CD14-positive monocyte (primary cell): ENCODE data around the gene PRL. TPM values are rescaled to one million over a fixed set of nuclear protein-coding genes. Genes with fewer than 3 reads are reported as not detected.

Experiments
- DNase-seq, 3 donors: peaks; one replicate each; pipeline ENCODE4 v3.0.0-alpha.2; 2011 to 2022
- H2AFZ ChIP-seq: 2 replicates; pipeline ENCODE4 v1.6.0; 2012; ENCODE audit warnings: mild to moderate bottlenecking, low read depth, low read length, inconsistent platforms; ENCODE audit not compliant: insufficient read depth, poor library complexity, severe bottlenecking
- H3K27ac ChIP-seq, 2 donors: 1 replicate in 1 of 2; 2 replicates in 1 of 2; pipeline ENCODE4 v1.5.1; 2012 to 2013; ENCODE audit warnings: low read length in 2 of 2, control low read depth in 1 of 2, inconsistent platforms in 1 of 2, low read depth in 1 of 2, mild to moderate bottlenecking in 1 of 2
- H3K27me3 ChIP-seq, 2 donors: one replicate each; pipeline versions ENCODE4 v1.6.0 to v1.6.1; 2011 to 2013; ENCODE audit warnings: low read length in 2 of 2; ENCODE audit not compliant: control insufficient read depth in 2 of 2, insufficient read depth in 2 of 2
- H3K36me3 ChIP-seq, 2 donors: replicated peaks in 1 of 2; 1 replicate in 1 of 2; 2 replicates in 1 of 2; pipeline versions ENCODE4 v1.5.1 to v1.6.1; 2012 to 2013; ENCODE audit warnings: low read length in 2 of 2, control low read depth in 1 of 2, inconsistent platforms in 1 of 2, mild to moderate bottlenecking in 1 of 2; ENCODE audit not compliant: insufficient read depth in 2 of 2, control insufficient read depth in 1 of 2
- H3K4me1 ChIP-seq, 2 donors: 1 replicate in 1 of 2; 2 replicates in 1 of 2; pipeline versions ENCODE4 v1.5.1 to v1.6.1; 2012 to 2013; ENCODE audit warnings: low read length in 2 of 2, control low read depth in 1 of 2, inconsistent platforms in 1 of 2, mild to moderate bottlenecking in 1 of 2, moderate library complexity in 1 of 2; ENCODE audit not compliant: insufficient read depth in 2 of 2, control insufficient read depth in 1 of 2
- H3K4me2 ChIP-seq: replicated peaks from 2 replicates; pipeline ENCODE3; 2012; ENCODE audit warnings: low read length, moderate library complexity, mild to moderate bottlenecking; ENCODE audit not compliant: poor library complexity, severe bottlenecking; ENCODE audit errors: extremely low read depth
- H3K4me3 ChIP-seq, 3 experiments: fragments of 200-600 bp in 1 of 3; sonication (generic) in 1 of 3; replicated peaks in 1 of 3; 1 replicate in 2 of 3; 2 replicates in 1 of 3; pipeline ENCODE4 v1.5.1; 2011 to 2013; ENCODE audit warnings: low read length in 3 of 3, mild to moderate bottlenecking in 3 of 3, control low read depth in 2 of 3, low read depth in 2 of 3, inconsistent platforms in 1 of 3, moderate library complexity in 1 of 3
- H3K79me2 ChIP-seq: 2 replicates; pipeline ENCODE4 v1.6.0; 2012; ENCODE audit warnings: mild to moderate bottlenecking, control low read depth, inconsistent platforms, low read length, moderate library complexity; ENCODE audit not compliant: insufficient read depth
- H3K9ac ChIP-seq: 2 replicates; pipeline ENCODE4 v1.6.0; 2017; ENCODE audit warnings: low read length, mild to moderate bottlenecking; ENCODE audit not compliant: insufficient read depth, poor library complexity, severe bottlenecking
- H3K9me3 ChIP-seq, 2 donors: replicated peaks in 1 of 2; 1 replicate in 1 of 2; 2 replicates in 1 of 2; pipeline versions ENCODE4 v1.5.1 to v1.6.1; 2012 to 2013; ENCODE audit warnings: low read length in 2 of 2, control low read depth in 1 of 2; ENCODE audit not compliant: control insufficient read depth in 1 of 2, insufficient read depth in 1 of 2
- H4K20me1 ChIP-seq: 2 replicates; pipeline ENCODE4 v1.6.0; 2012; ENCODE audit warnings: mild to moderate bottlenecking, low read length, control low read depth, moderate library complexity; ENCODE audit not compliant: insufficient read depth
- H3K27ac Mint-ChIP-seq, 7 donors: one replicate each; pipeline ENCODE4 v1.8.0; 2020; ENCODE audit warnings: mild to moderate bottlenecking in 7 of 7, mixed read lengths in 7 of 7, moderate library complexity in 6 of 7, inconsistent platforms in 2 of 7
- H3K27me3 Mint-ChIP-seq, 3 donors: one replicate each; pipeline ENCODE4 v1.8.0; 2021 to 2022; ENCODE audit warnings: low read depth in 3 of 3, mild to moderate bottlenecking in 3 of 3, mixed read lengths in 3 of 3, moderate library complexity in 3 of 3, inconsistent platforms in 1 of 3
- H3K36me3 Mint-ChIP-seq, 2 donors: one replicate each; pipeline ENCODE4 v1.8.0; 2020; ENCODE audit warnings: mixed read lengths in 2 of 2, inconsistent platforms in 1 of 2, mild to moderate bottlenecking in 1 of 2
- H3K4me1 Mint-ChIP-seq: one replicate; pipeline ENCODE4 v1.8.0; 2020; ENCODE audit warnings: mild to moderate bottlenecking, mixed read lengths
- H3K4me3 Mint-ChIP-seq, 2 donors: one replicate each; pipeline ENCODE4 v1.8.0; 2020; ENCODE audit warnings: mild to moderate bottlenecking in 2 of 2, mixed read lengths in 2 of 2, moderate library complexity in 1 of 2
- H3K9me3 Mint-ChIP-seq, 7 donors: one replicate each; pipeline ENCODE4 v1.8.0; 2020 to 2022; ENCODE audit warnings: mixed read lengths in 7 of 7, mild to moderate bottlenecking in 6 of 7, moderate library complexity in 6 of 7, inconsistent platforms in 2 of 7
- CTCF ChIP-seq: fragments of 200-600 bp; IDR thresholded peaks from one replicate; pipeline ENCODE4 v1.8.0; 2022; ENCODE audit warnings: antibody characterized with exemption, mild to moderate bottlenecking
- WGBS: methylation state at CpG from one replicate; pipeline ENCODE4 v1.1.5; 2013; ENCODE audit warnings: missing lambda C conversion rate; ENCODE audit not compliant: insufficient coverage; 5-methylcytosine and 5-hydroxymethylcytosine counted together
- intact Hi-C, 2 donors: fragments of 100-400 bp; cut with micrococcal nuclease; formaldehyde crosslinking; loops; one replicate each; pipeline versions ENCODE4 v1.15.0 to v1.15.1; 2023
- polyA plus RNA-seq, 3 donors: library from polyadenylated mRNA; depleted of rRNA in 1 of 3; unstranded in 2 of 3; stranded (reverse) in 1 of 3; fragments of 300-500 nt in 2 of 3; fragments of >200 nt in 1 of 3; fragmentation: Illumina TruSeq in 2 of 3; gene quantifications; 1 replicate in 2 of 3; 2 replicates in 1 of 3; pipeline ENCODE4 v1.2.3, GENCODE V29; 2012 to 2021

Gene PRL
- polyA plus RNA-seq, 3 donors: 0.13 to 0.42 TPM; not detected in 1

DNA sequence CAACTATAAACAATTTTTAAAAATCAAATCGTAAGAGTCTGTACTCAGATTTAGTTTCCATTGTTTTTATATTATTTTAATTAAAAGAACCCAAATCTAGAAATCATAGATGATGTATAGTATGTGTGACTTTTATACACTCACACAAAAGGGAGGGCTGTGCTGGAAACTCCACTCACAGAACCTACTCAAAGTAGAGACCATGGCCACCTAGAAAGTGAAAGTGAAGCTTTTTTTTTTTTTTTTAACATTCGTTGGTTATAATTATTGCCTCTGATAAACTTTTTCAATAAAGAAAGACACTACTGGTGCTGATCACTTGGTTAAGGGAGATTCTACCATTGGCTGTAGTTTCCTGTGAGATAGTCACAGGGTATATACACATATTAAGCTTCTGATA is 37.9 kb upstream of the PRL start:
- Mint-ChIP-seq H3K4me3 (no peak overlapping the region), H3K4me1 (peaks cover 7% of the 10 kb centered on the region), H3K27me3 (peaks cover 0 to 2% (median 2%) of the 10 kb centered on the region in 3 donors), H3K9me3 (peaks cover 0 to 11% (median 8%) of the 10 kb centered on the region in 7 donors), H3K27ac (no peak overlapping the region), H3K36me3 (no peaks in the 10 kb centered on the region)
- H3K4me3 ChIP-seq: no peak overlapping the region
- H3K4me1 ChIP-seq: no peaks in the 10 kb centered on the region
- H3K27ac ChIP-seq: no peak overlapping the region
- H3K79me2 ChIP-seq: no peaks in the 10 kb centered on the region
- H3K36me3 ChIP-seq: no peaks in the 10 kb centered on the region
- H3K9me3 ChIP-seq: peaks cover 0 to 6% of the 10 kb centered on the region in 2 donors
- no peak for TF ChIP-seq CTCF
- peak overlapping the region; percentile 1 for H3K4me2 ChIP-seq
- peak overlapping the region; percentile 4 for H2AFZ ChIP-seq
- intact Hi-C loops: no loop called here
- H3K27me3 ChIP-seq: no peaks in the 10 kb centered on the region
- no CpG with 5 or more reads among the region's 2 CpGs for whole genome bisulfite sequencing
- no peaks in the 10 kb centered on the region for H4K20me1 ChIP-seq
- H3K9ac ChIP-seq: no peak overlapping the region
- no peak for DNase-seq

- Mint-ChIP-seq H3K27ac (no peak overlapping the region), H3K4me1 (peaks cover 7% of the 10 kb centered on the region), H3K4me3 (no peak overlapping the region), H3K27me3 (peaks cover 0 to 3% (median 2%) of the 10 kb centered on the region in 3 donors), H3K9me3 (peaks cover 0 to 16% (median 7%) of the 10 kb centered on the region in 7 donors), H3K36me3 (no peaks in the 10 kb centered on the region)
- H3K4me1 ChIP-seq: no peaks in the 10 kb centered on the region
- peaks cover 0 to 6% of the 10 kb centered on the region in 2 donors for H3K9me3 ChIP-seq
- H3K4me3 ChIP-seq: no peak overlapping the region
- no peak overlapping the region for H3K4me2 ChIP-seq
- no peak overlapping the region for H3K27ac ChIP-seq
- no peak overlapping the region for H3K9ac ChIP-seq
- TF ChIP-seq CTCF: no peak
- H4K20me1 ChIP-seq: no peaks in the 10 kb centered on the region
- intact Hi-C loops: no loop called here
- H3K79me2 ChIP-seq: no peaks in the 10 kb centered on the region
- H3K27me3 ChIP-seq: no peaks in the 10 kb centered on the region
- no peak overlapping the region for H2AFZ ChIP-seq
- no peak for DNase-seq
- no peaks in the 10 kb centered on the region for H3K36me3 ChIP-seq
Observed at GRCh38 chr6:22333802-22334201, 37.0 kb upstream of the PRL start.
